ENCODE data around the gene REV1.
"Not testable (repeated sequence)": the region's sequence is repeated elsewhere in the genome, so short reads cannot be mapped to it uniquely, and the experiment has no call there.

REV1 gene

DNA sequence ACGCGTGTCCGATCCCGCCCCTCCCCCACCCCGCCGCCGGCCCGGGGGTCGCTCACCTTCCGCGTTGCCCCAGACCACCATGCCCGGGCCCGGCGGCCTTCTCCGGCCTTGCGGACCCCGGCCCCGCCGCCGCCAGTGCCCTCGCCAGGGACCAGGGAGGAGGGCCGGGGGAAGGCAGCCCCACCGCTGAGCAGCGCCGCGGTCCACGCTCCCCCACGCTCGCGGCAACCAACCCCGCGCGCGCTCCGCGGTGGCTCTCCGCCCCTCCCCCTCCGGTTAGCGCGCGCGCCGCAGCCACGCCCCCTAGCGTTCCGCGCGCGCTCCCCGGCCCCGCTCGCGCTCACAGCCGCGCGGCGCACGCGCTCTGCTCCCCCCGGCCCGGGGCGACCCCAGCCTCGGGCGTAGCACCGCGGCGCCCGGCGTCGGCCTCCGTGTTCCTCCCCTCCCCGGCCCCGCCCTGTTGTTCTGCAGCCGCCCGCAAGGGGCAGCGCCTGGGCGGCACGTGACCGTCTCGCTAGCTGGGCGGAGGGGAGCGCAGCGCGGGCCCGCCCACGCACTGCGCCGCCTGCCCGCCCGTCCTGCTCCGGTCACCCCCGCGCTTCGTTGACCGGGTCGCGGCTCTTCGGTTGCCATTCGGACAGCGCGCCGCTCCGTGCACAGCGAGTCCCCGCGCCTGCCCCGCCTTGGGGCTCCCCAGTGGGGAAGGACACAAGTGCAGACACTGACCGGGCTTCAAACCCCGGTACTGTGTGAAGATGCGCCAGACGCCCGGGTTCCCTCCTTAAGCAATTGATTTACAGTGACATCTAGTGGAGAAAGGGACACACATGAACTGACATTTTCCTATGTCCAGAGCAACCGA is at the start of gene REV1:
TSS of gene REV1 (minus strand) at position 257 of the 862 bp plus-strand sequence. CDS start 25,042 bp downstream, outside the sequence.
- peak; percentile 85 for DNase-seq (ENCODE audit: low read depth)

DNA sequence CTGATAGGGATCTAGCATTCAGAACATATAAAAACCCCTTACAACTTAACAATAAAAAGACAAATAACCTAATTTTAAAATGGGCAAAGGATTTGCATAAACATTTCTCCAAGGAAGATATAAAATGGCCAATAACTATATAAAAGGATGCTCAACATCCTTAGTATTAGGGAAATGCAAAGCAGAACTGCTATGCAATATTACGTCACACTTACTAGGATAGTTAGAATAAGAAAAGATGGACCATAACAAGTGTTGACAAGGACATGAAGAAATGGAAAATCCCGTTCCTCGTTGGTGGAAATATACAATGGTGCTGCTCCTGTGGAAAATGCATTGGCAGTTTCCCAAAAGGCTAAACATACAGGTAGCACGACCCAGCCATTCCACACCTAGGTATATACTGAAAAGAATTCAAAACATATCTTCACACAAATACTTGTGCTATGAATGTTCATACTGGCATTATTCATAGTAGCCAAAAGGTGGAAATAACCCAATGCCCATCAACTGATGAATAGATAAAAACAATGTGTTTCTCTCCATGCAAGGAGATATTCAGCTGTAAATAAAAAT is 48.2 kb upstream of the REV1 start:
- no peak for DNase-seq (ENCODE audit: low read depth)

- DNase-seq (ENCODE audit: low read depth) = no peak
These were observed 34.2 kb upstream of the REV1 start for GRCh38 chr2:99524056-99524455.

GRCh38 chr2:99522157-99522556 is 32.3 kb upstream of the REV1 start:
- no peak for DNase-seq (ENCODE audit: low read depth)

GRCh38 chr2:99520813-99521212 is 31.0 kb upstream of the REV1 start:
- no peak for DNase-seq (ENCODE audit: low read depth)

GRCh38 chr2:99520195-99520594 is 30.4 kb upstream of the REV1 start:
- DNase-seq (ENCODE audit: low read depth) = no peak

- DNase-seq (ENCODE audit: low read depth) = no peak
These were observed 24.5 kb upstream of the REV1 start for GRCh38 chr2:99514357-99514756.

- no peak for DNase-seq (ENCODE audit: low read depth)
These were observed 22.4 kb upstream of the REV1 start for GRCh38 chr2:99512181-99512591.

DNA sequence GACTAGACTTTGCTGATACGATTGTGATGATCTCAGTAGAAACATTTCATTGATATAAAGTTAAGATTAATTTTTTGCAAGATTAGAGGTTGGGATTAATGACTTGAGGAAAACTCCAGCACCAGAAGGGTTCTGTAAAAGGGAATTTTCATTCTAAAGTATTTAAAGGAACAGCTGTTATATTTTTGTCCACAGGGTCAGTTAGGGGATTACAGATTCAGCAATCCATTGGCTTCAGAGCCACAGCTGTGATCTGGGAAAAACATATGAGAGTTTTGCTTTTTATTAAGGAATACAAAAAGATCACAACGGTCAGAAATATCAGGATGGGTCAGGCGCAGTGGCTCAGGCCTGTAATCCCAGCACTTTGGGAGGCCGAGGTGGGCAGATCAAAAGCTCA is 19.6 kb upstream of the REV1 start:
- no peak for DNase-seq (ENCODE audit: low read depth)

GRCh38 chr2:99507937-99508818 is 18.4 kb upstream of the REV1 start:
- no peak for DNase-seq (ENCODE audit: low read depth)

GRCh38 chr2:99504844-99505584 is 15.2 kb upstream of the REV1 start:
- DNase-seq (ENCODE audit: low read depth) = no peak

DNA sequence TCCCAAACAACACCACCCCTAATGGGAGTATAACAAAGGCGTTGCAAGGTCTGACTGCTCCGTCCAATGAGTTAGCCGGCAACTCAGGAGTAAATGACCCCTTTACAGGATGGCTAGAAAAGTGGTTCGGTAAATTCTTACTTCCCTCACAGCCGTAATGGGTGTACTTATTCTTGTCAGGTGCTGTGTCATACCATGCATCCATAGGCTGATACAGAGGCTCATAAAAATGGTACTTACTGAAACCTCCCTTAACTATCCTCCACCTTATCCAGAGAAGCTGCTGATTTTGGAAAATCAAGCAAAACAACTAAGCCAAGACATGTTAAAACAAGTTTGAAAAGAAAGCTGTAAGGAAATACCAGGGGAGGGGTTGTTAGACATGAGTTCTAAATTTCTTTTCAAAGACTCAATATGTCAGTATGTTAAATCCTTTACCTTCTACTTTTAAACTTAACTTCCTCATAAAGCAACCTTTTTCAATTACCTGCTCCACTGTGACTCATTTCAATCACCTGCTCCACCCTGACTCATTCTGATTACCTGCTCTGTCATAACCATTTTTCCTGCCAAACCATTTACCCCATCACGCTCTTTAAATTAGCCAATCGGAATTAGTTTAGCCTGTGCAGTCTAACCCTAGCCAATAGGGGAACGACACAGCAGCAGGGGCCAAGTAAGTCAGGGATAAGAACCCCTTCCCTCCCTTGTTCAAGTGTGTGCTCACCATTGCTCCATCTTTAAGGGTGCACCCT is 14.0 kb upstream of the REV1 start:
- DNase-seq (ENCODE audit: low read depth) = not testable (repeated sequence)

GRCh38 chr2:99496021-99496420 is 6.2 kb upstream of the REV1 start:
- no peak for DNase-seq (ENCODE audit: low read depth)

- no peak for DNase-seq (ENCODE audit: low read depth)
These were observed 5.5 kb upstream of the REV1 start for GRCh38 chr2:99495115-99495860.

- no peak for DNase-seq (ENCODE audit: low read depth)
These were observed 2.9 kb upstream of the REV1 start for GRCh38 chr2:99492721-99493120.

GRCh38 chr2:99490623-99491461 is 1.0 kb upstream of the REV1 start:
- no peak for DNase-seq (ENCODE audit: low read depth)

DNA sequence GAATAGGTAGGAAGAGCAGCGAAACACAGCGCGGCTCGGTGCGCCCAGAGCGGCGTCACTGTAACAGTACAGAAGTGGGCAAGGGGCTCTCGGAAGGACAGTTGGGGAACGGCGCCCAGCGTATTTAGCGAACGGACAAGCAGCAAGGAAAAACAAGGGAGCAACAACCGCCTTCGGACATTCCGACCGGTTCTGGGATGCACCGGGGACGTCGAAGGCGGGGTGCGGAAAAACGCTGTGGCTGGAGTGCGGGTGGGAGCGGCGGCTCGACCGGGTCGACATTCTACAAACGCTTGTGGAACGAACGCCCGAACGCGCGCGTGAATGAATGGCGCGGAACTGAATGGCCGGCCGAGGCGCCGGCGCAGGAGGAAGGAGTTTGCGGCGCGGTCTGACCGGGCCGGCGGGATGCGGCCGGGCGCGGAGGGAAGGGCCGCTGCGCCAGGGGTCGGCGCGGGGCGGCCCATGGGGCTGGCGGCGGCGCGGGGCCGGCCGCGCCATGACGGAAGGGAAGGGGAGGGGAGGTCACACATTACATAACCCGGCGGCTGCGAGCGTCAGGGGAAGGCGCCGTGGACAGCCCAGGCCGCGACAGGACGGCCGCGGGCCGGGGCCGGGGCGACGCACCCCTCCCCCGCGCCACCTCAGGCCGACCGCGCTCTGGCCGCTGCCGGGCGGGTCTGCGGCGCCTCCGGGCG is 605 bp downstream of the REV1 start:
- no peak for DNase-seq (ENCODE audit: low read depth)

DNA sequence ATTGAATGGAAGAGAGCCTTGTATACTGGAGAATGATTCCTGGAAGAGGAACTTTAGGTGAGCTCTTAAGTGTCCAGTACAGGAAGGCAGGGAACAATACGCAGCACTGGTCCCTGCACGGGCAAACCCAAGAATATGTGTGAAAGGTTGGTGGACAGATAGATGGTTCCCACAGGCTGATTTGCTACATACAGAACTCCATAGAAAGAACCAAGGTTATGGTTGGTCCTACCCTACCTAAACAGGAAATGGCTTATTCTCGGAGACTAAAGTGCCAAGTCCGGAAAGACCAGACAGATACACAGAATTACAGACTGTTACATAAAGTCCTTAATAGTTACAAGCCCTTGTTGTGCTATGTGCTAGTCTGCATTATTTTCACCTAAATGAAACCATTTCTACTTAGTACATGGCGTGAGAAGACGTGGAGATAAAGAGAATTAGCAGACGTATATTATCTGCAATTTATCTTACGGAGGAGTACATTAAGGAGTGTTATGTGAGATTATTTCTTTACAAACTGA is 1.2 kb downstream of the REV1 start:
- no peak for DNase-seq (ENCODE audit: low read depth)

- DNase-seq (ENCODE audit: low read depth) = no peak
These were observed 1.9 kb downstream of the REV1 start for GRCh38 chr2:99487906-99488305.

Measured in GM04504 (cell line).